Measurements from ENCODE around the gene METTL17.
"Not testable (repeated sequence)": the region's sequence is repeated elsewhere in the genome, so short reads cannot be mapped to it uniquely, and the experiment has no call there.

Gene METTL17

DNA sequence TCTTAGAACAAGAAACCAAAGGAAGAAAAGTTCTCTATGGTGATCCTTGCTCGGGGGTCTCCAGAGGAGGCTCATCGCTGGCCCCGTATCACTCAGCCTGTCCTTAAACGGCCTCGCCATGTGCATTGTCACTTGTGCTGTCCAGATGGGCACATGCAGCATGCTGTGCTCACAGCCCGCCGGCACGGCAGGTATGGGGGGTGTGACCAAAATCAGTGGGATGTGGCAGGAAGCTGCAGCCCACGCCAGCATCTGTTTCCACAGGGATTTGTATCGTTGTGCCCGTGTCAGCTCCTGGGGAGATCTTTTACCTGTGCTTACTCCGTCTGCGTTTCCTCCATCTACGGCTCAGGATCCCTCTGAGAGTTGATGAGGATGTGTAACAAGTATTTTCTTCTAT lies 6.7 kb downstream of the METTL17 start:
- no peak for DNase-seq

DNA sequence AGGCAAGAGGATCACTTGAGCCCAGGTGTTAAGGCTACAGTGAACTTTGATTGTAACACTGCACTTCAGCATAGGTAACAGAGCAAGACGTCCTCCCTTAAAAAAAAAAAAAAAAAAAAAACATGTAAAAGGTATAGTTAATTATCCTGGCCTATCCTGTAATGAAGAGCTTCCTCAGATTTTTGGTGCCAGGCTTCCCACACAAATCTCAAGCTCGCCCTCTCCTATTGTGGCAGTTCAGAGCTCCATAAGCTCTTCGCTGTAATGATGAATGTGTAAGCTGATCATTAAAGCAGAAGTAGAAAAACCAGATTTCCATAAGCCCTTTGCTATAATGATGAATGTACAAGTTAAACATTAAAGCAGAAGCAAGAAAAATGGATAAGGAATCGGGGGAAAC lies 7.3 kb downstream of the METTL17 start:
- DNase-seq: no peak

DNA sequence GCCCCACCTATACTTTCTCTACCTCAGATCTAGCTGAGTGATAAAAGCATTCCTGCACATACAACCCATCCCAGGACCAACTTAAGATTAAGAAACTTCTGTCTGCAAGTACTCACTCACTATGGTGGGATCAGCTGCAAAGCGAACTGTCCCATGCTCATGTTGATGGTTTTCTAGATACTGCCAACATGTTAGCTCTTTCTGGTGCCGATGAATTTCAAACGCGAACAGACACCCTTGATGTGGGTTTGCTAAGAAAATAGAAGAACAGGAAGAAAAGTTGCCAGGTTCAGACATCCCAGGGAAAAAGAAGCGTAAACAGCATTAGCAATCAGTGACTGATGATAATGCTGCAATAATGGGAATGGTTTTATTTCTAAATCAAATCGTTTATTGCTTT lies 7.8 kb downstream of the METTL17 start:
- no peak for DNase-seq

DNA sequence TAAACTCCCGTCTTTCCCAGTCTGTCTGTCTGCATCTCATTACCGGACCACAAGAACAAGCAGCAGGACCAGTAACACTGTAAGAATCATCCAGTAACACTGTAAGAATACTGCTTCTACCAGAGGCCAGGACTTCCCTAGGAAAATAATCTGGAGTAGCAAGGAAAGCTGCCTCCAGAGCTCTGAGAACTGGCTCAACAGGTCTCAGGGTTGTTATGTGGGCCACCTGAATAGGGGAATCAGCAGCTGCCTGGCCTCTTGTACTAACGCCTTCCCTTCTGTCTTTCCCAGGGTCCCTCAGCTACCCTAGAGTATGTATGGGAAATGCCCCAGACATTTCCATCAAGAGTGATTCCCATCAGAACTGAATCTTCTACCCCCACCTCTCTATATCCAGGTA lies 8.4 kb downstream of the METTL17 start:
- no peak for DNase-seq

DNA sequence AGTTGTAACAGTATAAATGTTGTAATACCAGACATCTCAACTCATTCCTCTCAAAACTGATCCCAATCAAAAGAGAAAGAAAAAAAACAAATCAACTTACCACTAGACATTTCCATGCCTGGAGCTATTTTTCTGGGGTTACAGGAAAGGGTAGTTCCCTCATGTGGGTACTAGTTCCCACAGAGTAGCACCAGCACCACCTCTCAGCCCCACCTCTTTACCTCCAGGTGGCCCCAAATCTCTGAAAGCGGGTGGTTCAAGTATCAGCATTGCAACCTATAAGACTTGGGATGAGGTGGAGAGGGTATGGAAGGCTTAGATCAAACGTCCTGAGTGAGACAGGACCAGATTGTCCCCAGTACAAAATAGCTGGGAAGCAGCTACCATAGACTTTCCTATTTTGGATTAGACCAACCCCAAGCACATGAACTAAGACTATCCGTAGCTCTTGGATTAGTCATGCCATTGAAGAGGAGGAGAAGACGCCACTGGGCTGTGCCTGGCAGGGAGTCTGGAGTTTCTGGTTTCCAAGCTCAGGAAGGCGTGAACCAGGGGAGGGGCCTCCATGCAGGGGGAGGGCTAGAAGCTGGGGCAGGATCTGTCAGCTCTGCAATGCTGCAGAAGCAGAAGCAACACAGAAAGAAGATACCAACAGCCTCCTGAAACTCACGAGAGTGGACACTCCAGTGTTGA lies 9.0 kb downstream of the METTL17 start, which contains the start of gene SLC39A2:
SLC39A2 (plus strand) TSS at position 620 of the 693 bp plus-strand sequence. CDS start 154 bp downstream, outside the sequence.
- peak in 1 of 14 donors; percentile 11 for DNase-seq

DNA sequence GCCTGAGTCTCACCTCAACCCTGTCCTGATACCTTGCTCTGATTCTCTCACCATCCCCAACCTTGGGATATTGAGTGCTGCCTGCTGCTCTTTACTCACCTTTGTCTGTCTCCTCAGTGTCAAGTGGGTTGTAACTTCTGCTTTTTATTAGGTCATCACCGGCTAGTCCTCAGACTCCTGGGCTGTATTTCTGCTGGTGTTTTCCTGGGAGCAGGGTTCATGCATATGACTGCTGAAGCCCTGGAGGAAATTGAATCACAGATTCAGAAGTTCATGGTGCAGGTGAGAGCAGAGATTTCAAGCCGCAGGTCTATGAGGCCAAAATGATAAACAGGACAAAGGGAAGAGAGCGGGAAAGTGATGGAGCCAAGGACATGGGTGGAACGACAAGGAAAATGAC lies 9.8 kb downstream of the METTL17 start:
- no peak for DNase-seq

DNA sequence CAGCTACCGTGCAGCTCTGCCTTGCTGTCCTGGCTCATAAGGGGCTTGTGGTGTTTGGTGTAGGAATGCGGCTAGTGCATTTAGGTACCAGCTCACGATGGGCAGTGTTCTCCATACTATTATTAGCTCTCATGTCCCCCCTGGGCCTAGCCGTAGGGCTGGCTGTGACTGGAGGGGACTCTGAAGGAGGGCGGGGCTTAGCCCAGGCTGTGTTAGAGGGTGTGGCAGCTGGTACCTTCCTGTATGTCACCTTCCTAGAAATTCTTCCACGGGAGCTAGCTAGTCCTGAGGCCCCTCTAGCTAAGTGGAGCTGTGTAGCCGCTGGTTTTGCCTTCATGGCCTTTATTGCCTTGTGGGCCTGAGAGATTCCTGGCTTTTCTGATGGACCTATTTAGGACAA lies 11.4 kb downstream of the METTL17 start:
- DNase-seq: no peak

DNA sequence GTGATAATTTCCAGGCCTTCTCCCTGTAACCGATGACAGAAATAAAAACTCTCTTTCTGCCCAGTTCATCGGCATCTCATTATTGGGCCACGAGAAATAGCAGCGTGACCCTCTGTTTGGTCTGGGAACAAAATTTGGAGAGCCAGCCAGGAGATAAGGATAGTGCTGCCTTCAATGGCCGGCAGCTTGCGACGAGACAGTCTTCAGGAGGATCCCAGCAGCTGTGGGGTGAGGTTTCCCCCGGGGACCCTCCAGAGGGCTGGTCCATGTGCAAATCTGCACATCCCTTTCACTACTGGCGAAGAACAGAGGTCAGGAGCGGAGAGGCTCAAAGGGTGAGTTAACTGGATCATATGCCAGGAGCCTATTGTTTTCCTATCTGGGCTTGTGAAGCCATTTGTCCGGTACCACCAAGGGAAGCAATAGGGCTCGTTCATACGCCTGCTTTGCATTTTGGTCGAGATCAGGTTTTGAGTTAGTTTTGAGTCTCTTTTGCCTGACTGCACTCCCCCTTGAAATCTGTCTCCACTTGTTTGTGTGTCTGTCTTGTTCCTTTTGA lies 14.1 kb downstream of the METTL17 start:
- no peak for DNase-seq

DNA sequence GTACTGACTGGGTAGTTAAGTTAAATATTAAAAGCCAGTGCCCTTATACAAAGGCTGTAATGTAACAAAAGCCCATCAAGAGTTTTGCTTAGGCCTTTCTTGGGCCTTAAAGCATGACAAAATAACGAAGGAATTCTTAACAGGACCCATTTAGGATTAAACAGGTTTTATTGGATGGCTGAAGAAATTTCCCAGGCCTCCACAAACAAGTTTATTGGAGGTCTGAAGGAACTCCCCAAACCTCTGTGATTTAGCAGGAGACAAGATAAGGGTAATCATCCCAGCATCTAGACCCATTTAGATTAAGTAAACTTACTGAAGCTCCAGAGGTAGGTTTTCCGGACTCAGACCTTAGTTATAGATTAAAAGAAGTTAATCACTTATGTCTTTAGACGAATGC lies 19.9 kb downstream of the METTL17 start:
- DNase-seq: not testable (repeated sequence)

DNA sequence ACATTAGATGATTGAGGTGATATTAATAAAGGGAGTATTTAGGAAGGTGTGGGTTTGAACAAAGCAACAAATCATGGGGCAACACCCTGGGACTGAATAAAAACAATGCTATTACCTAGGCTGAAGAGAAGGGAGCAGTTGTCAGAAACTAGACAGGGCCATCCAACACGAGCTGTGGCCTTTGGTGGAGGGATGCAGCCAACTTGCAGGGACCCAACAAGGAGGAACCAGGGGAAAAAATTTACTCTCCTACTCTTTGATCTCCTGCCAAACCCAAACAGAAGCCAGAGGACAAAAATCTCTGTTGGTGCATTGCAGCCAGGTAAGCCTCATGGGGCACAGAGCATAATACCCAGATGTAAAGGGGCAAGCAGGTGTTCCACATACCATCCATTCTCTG lies 21.4 kb downstream of the METTL17 start:
- no peak for DNase-seq

DNA sequence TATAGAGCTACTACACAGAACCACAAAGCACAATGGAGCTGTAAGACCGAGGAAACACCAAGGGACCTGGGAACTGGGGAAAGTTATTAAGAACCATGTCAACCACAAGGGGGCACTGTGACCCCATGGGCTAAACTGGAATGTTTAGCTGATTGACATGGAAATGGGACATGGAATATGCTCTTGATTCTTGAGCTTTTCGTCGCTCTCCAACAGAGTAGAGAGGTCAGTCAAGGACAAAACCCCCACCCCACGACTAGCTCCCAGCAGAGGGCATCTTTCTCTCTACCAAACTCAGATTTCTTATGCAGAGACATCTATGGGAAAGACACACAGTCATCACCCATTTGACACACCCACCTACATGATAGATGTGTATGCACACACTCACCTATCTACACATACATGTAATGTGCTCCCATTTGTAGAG lies 25.0 kb downstream of the METTL17 start:
- DNase-seq: peak; percentile 25 to 92 (median 77)

DNA sequence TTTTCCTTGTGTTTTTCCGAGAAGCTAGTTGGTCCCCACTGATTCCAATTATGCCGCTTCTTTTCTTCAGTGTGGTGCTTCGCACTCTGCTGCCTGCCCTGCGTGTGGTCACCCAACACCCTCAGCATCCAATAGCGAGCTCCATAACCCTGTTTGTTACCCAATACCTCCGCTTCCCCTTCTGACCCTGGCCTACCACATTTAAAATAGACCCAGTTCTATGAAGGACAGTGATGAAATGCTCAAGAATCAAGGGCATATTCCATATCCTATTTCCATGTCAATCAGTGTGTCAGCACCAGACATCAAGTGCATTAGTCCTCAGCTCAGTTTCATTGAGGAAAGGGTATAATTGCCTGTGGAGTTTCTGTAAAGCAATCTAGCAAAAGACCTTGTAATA lies 25.5 kb downstream of the METTL17 start:
- peak in 1 of 14 donors; percentile 61 for DNase-seq

DNA sequence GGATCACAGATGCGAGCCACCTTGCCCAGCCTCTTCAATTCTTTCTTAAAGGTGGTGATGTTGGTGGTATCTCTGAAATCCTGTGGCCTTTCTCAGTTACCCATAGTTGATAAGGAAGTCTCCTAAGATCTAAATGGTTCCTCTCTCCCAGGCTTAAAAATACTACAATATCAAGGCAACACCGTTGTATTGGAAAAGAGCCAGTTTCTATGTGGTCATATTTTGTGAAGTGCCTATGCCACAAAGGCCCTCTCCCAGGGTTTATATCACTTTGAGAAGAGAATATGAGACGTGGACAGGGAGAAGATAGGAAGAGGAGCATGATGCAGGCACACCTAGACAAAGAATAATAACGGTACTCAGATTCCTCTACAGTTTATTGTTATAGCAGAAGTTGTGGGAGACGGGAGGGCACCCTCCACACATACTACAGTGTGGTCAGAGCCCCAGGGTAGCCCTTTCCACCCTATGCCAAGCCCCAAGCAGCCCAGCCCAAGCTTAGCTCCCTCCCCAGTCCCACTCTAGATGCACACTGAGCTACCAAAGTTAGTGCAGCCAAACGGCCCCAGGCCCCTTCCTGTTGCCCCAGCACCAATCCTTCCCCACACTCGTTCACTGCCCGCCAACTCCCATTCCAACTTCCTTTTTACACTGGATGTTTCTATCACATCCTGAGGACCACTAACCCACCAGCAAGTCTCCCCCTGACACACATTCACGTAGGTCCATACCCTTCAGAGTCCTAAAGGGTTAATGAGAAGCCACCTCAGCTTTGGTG lies 26.8 kb downstream of the METTL17 start:
- no peak for DNase-seq

DNA sequence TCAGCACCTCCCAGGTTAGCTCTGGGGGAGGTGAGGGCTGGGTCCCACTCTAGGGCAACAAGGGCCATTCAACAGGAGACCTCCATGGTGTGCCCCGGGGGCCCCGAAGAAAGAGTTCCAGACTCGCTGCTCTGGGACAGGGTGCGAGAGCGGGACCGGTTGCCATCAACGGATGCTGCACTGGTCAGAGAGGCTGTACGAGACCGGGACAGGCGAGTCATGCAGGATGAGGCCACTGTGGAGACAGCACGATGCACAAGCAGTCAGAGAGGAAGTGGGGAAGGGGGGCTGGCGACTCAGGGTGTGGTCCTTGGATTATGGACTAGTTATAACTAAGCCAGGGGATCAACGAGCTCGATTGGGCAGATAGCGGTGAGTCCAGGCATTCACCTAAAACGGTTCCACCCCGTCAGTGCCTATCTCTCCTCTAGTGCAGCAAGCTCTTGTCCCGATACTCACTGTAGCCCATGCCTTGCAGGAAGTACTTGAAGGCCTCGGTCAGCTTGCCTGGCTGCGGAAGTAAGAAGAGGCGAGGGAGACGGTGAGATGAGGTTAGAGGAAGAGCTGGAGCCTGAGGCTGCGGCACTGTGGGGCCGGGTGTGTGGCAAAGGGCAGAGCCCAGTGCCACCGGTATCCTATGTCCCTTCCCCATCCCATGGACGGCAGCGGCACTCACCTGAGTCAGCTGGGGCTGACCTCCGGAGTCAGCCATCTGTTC lies 27.9 kb downstream of the METTL17 start:
- DNase-seq: no peak

DNA sequence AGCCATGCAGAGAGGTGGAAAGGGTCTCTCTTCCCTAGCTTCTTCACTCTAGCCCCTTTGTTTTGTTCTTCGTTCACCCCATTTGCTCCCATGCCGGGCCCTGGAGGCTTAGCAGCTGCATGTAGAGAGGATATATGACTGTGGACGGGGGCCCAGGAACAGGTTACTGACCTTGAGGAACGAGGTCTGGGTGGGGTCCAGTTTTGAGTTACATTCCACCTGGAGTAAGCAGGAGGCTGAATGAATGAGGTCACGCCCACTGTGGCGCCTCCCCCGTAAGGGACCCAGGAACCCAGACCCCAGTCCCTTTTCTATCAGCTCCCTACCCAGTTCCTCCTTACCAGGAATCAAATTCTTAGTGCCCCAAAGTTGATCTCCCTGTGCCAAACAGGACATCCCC lies 28.5 kb downstream of the METTL17 start:
- no peak for DNase-seq

DNA sequence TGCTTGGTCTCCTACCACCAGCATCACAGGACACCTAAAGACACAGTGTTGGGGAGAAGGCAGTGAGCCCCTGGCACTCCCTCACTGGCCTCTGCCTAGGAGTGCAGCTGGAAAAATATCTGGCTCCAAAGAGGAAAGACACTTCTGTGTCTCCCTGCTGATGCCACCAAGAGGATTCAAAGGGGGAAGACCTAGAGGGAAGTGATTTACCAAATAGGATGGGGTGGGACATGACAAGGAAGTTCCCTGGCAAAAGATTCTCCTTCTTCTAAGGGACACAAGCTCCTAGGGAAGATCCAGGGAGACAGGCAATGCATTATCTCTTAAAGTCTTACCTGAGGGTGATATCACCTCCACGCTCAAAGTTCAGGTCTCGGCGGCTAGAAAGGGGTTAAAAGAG lies 29.0 kb downstream of the METTL17 start:
- no peak for DNase-seq

DNA sequence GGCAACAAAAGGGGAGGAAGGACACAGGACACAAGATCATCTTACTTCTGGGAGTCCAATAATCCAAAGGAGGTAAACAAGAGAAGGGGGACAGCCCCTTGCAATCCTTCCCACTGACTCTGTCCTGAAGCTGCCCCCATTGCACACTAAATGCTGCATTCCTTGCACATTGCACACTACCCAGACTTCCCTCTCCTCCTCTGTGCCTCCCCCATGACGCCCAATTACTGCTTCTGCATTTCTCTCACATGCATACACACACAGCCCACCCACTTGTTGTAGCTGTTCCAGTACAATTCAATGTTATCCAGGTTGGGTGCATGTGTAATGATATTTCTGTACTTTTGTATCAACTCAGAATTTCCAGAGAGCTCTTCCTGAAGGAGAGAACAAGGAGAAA lies 29.6 kb downstream of the METTL17 start:
- no peak for DNase-seq

DNA sequence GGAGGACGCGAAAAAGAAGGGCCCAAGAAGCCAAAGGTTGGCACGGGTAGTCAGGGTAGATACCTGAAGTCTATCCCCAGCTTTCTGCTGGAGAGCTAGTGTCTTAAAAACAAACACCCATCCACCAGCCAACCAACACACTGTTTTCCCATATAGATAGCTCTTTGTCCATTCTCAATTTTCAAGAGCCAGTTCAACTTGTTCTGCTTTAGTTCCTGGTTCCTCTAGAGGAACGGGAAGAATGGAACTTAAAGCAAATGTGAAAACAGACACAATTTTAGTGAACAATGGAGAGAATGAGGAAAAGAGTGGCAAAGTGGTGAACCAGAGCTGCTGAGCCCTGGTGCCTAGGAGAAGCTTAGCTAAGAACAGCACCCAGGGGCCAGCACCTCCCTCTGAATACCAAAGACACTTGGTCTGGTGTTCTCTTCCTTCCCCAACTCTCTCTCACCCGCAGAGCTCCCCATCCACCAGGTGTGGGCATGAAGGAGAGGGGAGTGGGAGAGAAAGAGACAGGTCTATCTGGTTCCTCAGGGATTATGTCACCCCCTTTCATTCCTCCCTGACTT lies 31.3 kb downstream of the METTL17 start:
- DNase-seq: no peak

DNA sequence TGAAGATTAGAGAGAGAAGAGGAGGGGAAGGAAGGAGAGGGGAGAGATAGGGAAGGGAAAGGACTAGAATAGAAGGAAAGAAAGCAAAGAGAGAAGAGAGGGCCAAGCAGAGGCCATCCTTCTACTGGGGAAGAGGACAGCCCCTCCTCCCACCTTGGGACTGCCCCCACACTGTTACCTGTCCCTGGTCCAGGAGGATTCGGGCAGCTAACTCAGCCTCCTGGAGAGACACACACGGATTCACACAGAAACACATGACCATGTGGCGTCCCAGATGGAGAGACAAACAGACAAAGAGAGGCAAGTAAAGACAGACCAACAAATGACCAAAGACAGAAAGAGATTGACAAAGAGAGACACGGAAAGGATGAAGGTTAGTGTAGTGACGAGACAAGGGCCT lies 32.9 kb downstream of the METTL17 start:
- DNase-seq: no peak

DNA sequence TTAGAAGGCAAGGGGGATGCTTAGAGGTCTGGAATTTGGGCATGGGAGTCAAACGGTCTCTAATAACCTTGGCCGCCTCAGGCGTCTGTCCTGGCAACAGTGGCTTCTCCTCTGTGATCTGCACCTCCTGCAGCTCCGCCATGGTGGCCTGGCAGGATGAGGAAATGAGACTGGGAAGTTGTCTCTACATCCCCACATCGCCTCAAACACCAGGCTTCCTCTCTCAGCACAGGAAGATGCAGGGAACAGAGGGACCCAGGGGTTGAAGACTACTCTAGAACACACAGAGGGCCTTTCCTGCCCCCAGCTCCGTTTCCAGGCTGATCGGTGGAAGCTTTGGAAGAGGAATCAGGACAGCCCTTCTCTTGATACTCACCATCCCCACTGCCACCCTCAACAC lies 33.4 kb downstream of the METTL17 start:
- peak in 8 of 14 donors; percentile 13 to 53 (median 32) for DNase-seq

DNA sequence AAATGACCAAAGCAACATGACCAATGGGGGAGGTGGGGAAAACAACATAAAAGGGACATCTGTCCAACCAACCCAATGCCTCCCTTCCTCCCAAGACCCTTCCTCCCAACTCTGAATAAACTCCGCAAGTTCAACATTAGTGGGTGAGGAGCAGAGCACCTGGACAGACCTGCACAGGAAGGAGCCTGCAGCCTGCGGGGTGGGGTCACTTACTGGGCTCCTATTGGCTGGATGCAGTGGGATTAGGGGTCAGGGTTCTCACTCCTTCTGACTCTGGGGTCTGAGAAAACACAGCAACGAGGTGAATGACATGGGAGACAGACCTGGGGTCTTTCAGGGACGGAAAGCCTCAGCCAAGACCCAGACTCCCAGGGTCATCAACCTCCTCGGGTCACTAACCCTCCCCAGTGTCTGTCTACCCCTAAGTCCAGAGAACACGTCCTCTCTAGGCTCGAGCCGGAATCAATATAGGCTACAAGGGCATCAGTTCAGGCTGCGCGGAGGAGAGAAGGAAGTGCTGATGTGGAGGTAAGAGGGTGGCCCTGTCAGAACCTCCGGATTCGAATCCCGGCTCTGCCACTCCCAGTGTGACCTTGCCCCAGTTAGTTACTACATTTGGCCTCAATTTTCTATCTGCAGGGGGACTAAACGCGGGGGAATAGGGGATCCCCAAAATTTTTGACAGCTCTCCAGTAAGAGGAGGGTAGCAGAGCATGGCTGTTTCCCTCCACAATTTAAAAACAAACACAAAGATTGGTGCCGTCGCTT lies 34.2 kb downstream of the METTL17 start:
- peak in 3 of 14 donors; percentile 19 to 50 (median 40) for DNase-seq
